Measurements from ENCODE around the gene ABCC6. TPM values are rescaled to one million over a fixed set of nuclear protein-coding genes. Genes with fewer than 3 reads are reported as not detected.

Gene ABCC6
- total and polyA plus RNA-seq, 2 experiments from 2014 or later = 7.1 to 10.0 TPM

GRCh38 chr16:16138034-16138635, 85.2 kb downstream of the ABCC6 start:
- no peak overlapping the region for H3K27ac ChIP-seq
- H3K27me3 ChIP-seq = no peaks in the 10 kb centered on the region
- H3K4me1 ChIP-seq (ENCODE audit: low read depth) = no peaks in the 10 kb centered on the region
- H3K4me3 ChIP-seq = no peak overlapping the region
- H3K36me3 ChIP-seq = peaks cover 24% of the 10 kb centered on the region
- H3K9me3 ChIP-seq (ENCODE audit: low read depth) = no peaks in the 10 kb centered on the region
- no peak for TF ChIP-seq CTCF (IDR thresholded peaks at IDR 0.05; ENCODE audit: low read depth, low read length)
- no peak for DNase-seq (ENCODE audit: low read depth in 1 of 2, low spot score in 1 of 2)

- H3K27ac ChIP-seq = no peak overlapping the region
- no peaks in the 10 kb centered on the region for H3K9me3 ChIP-seq (ENCODE audit: low read depth)
- no peak for DNase-seq (ENCODE audit: low read depth in 1 of 2, low spot score in 1 of 2)
- no peaks in the 10 kb centered on the region for H3K4me1 ChIP-seq (ENCODE audit: low read depth)
- peaks cover 18% of the 10 kb centered on the region for H3K36me3 ChIP-seq
- no peak for TF ChIP-seq CTCF (IDR thresholded peaks at IDR 0.05; ENCODE audit: low read depth, low read length)
- H3K27me3 ChIP-seq = no peaks in the 10 kb centered on the region
- H3K4me3 ChIP-seq = no peak overlapping the region
Observed at GRCh38 chr16:16137110-16137509, 86.2 kb downstream of the ABCC6 start.

- Histone ChIP-seq H3K36me3 (peaks cover 13% of the 10 kb centered on the region), H3K9me3 (ENCODE audit: low read depth) (no peaks in the 10 kb centered on the region), H3K27ac (no peak overlapping the region), H3K4me3 (no peak overlapping the region), H3K27me3 (no peaks in the 10 kb centered on the region), H3K4me1 (ENCODE audit: low read depth) (no peaks in the 10 kb centered on the region)
- TF ChIP-seq CTCF (IDR thresholded peaks at IDR 0.05; ENCODE audit: low read depth, low read length) = no peak
- DNase-seq (ENCODE audit: low read depth in 1 of 2, low spot score in 1 of 2) = no peak
Observed at GRCh38 chr16:16136588-16136987, 86.7 kb downstream of the ABCC6 start.

GRCh38 chr16:16133943-16134604, 89.2 kb downstream of the ABCC6 start:
- no peaks in the 10 kb centered on the region for H3K4me1 ChIP-seq (ENCODE audit: low read depth)
- no peak overlapping the region for H3K4me3 ChIP-seq
- peak in 1 of 2 donors; percentile 31 for DNase-seq (ENCODE audit: low read depth in 1 of 2, low spot score in 1 of 2)
- no peaks in the 10 kb centered on the region for H3K9me3 ChIP-seq (ENCODE audit: low read depth)
- no peak overlapping the region for H3K27ac ChIP-seq
- H3K27me3 ChIP-seq = no peaks in the 10 kb centered on the region
- TF ChIP-seq CTCF (IDR thresholded peaks at IDR 0.05; ENCODE audit: low read depth, low read length) = no peak
- H3K36me3 ChIP-seq = peaks cover 14% of the 10 kb centered on the region

GRCh38 chr16:16131659-16132058, 91.6 kb downstream of the ABCC6 start:
- peaks cover 8% of the 10 kb centered on the region for H3K36me3 ChIP-seq
- H3K27ac ChIP-seq = no peak overlapping the region
- TF ChIP-seq CTCF (IDR thresholded peaks at IDR 0.05; ENCODE audit: low read depth, low read length) = no peak
- no peaks in the 10 kb centered on the region for H3K9me3 ChIP-seq (ENCODE audit: low read depth)
- no peak for DNase-seq (ENCODE audit: low read depth in 1 of 2, low spot score in 1 of 2)
- no peaks in the 10 kb centered on the region for H3K4me1 ChIP-seq (ENCODE audit: low read depth)
- no peak overlapping the region for H3K4me3 ChIP-seq
- H3K27me3 ChIP-seq = no peaks in the 10 kb centered on the region

All from cardiac muscle cell (in vitro differentiated cells and primary cell).